Measurements from ENCODE around the gene ALDH7A1.
A peak's percentile ranks its signal among the peaks of the same experiment; 100 is the strongest.

The ALDH7A1 gene

DNA sequence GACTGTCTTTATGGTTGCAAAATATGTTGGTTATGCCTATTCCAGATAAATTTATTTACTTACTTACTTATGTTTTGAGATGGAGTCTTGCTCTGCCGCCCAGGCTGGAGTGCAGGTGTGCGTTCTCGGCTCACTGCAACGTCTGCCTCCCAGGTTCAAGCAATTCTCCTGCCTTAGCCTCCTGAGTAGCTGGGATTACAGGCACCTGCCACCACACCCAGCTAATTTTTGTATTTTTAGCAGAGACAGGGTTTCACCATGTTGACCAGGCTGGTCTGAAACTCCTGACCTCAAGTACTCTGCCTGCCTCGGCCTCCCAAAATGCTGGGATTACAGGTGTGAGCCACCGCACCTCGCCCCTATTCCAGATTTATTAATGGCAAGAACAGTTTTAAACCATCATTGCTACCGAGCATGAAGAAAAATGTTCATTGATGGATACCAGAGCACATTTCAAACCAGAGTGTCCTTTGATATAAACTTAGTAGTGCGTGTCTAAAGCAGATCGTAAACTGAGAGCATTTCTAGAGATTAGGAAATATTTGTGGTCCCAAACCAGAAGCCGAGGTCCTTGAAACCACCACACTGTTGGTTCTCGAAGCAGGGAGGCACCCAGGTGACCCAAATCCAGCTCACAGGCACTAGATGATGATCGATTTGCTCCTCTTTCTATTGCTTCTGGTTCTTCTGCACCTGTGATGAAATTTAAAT, 86.6 kb downstream of the ALDH7A1 start:
- Histone ChIP-seq H3K36me3 (no peaks in the 10 kb centered on the region), H3K4me1 (peaks cover 0 to 18% (median 8%) of the 10 kb centered on the region in 4 donors), H3K27ac (peak overlapping the region; percentile 42 to 50), H3K27me3 (no peaks in the 10 kb centered on the region), H3K9me3 (no peaks in the 10 kb centered on the region), H3K4me3 (no peak overlapping the region)
- intact Hi-C loops (cut with DNase I; ENCODE audit: low total_unique reads): no loop called here
- no peak for DNase-seq
- no peak for TF ChIP-seq CTCF (IDR thresholded peaks at IDR 0.05)

- H3K4me3 ChIP-seq: no peak overlapping the region
- no peak for DNase-seq
- no peaks in the 10 kb centered on the region for H3K36me3 ChIP-seq
- intact Hi-C loops (cut with DNase I; ENCODE audit: low total_unique reads): no loop called here
- no peak overlapping the region for H3K27ac ChIP-seq
- H3K27me3 ChIP-seq: no peaks in the 10 kb centered on the region
- no peak for TF ChIP-seq CTCF (IDR thresholded peaks at IDR 0.05)
- peaks cover 0 to 18% (median 8%) of the 10 kb centered on the region in 4 donors for H3K4me1 ChIP-seq
- H3K9me3 ChIP-seq: no peaks in the 10 kb centered on the region
These were observed 88.9 kb downstream of the ALDH7A1 start for GRCh38 chr5:126506079-126506478.

GRCh38 chr5:126503602-126504104, 91.4 kb downstream of the ALDH7A1 start:
- intact Hi-C loops (cut with DNase I; ENCODE audit: low total_unique reads): no loop called here
- H3K27me3 ChIP-seq: no peaks in the 10 kb centered on the region
- peak overlapping the region; percentile 2 to 32 for H3K27ac ChIP-seq
- H3K36me3 ChIP-seq: no peaks in the 10 kb centered on the region
- DNase-seq: peak in 1 of 2 donors; percentile 74
- TF ChIP-seq CTCF (IDR thresholded peaks at IDR 0.05): no peak
- H3K4me1 ChIP-seq: peaks cover 0 to 15% (median 5%) of the 10 kb centered on the region in 4 donors
- no peak overlapping the region for H3K4me3 ChIP-seq
- no peaks in the 10 kb centered on the region for H3K9me3 ChIP-seq

DNA sequence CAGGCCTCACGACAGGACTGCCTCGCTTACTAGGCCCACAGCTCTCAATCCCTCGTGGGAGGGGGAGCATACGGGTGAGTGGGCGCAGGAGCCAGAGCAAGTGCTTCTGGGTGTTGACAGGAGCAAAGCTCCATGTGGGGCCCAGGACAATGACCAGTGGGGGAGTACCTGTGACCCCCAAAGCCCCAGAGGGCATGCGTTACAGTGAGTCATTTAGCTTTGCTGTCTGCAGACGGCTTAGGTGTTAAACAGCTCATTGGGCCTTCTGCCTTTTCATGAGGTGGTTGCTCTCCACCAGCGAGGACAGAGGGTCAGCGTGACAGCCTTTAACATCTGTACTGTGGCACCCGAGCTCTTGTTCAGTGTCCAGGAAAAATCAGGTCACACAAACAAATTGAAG, 93.6 kb downstream of the ALDH7A1 start:
- intact Hi-C loops (cut with DNase I; ENCODE audit: low total_unique reads): no loop called here
- Histone ChIP-seq H3K27ac (no peak overlapping the region), H3K9me3 (no peaks in the 10 kb centered on the region), H3K4me1 (peaks cover 0 to 10% (median 4%) of the 10 kb centered on the region in 4 donors), H3K27me3 (no peaks in the 10 kb centered on the region), H3K4me3 (no peak overlapping the region), H3K36me3 (no peaks in the 10 kb centered on the region)
- TF ChIP-seq CTCF (IDR thresholded peaks at IDR 0.05): no peak
- DNase-seq: no peak

DNA sequence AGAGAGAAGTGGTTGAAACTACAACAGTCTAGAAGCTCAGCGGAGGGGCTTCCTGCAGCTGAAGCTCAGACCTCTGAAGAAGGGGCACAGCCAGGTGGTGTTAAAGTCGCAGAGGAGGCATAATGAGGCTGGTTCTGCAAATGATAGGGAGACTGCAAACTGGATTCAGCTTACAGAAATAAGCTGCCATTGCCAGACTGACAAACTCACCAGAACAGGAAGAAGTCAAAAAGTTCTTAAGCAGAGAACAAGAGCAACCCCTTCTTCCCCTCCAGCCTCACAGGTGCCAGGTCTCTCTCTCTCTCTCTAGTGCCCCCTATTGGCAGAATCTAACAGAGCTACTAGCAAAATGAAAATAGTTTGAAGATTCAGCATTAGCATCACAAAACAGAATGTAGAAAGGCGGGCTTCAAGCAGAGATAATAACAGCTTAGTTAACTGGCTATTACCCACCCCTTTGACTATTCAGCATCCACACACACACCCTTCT, 95.1 kb downstream of the ALDH7A1 start:
- no peaks in the 10 kb centered on the region for H3K27me3 ChIP-seq
- intact Hi-C loops (cut with DNase I; ENCODE audit: low total_unique reads): no loop called here
- H3K4me1 ChIP-seq: peaks cover 0 to 10% (median 4%) of the 10 kb centered on the region in 4 donors
- no peak for DNase-seq
- no peak overlapping the region for H3K4me3 ChIP-seq
- no peaks in the 10 kb centered on the region for H3K9me3 ChIP-seq
- H3K27ac ChIP-seq: peak overlapping the region in 1 of 2 donors; percentile 24
- TF ChIP-seq CTCF (IDR thresholded peaks at IDR 0.05): peak; percentile 29 to 48
- H3K36me3 ChIP-seq: no peaks in the 10 kb centered on the region

Measured in tibial artery (tissue), 4 donors.